Gastrocnemius medialis (tissue), 4 donors: ENCODE data around the gene MAML3. TPM values are rescaled to one million over a fixed set of nuclear protein-coding genes. Genes with fewer than 3 reads are reported as not detected.
A peak's percentile ranks its signal among the peaks of the same experiment; 100 is the strongest.

Experiments used
- ATAC-seq, 2 donors: fragments of 150-250 bp; one replicate each; pipeline ENCODE4 v1.9.1; 2016
- DNase-seq, 2 donors: peaks; one replicate each; pipeline ENCODE4 v3.0.0-alpha.2; 2019
- H3K27ac ChIP-seq, 4 donors: fragments of 200-600 bp; sonication (generic); 1 replicate in 1 of 4; 2 replicates in 3 of 4; pipeline ENCODE4 v1.5.1; 2016 to 2018; ENCODE audit warnings: mild to moderate bottlenecking in 2 of 4, moderate library complexity in 1 of 4
- H3K27me3 ChIP-seq, 3 donors: fragments of 200-600 bp; sonication (generic) in 2 of 3; 1 replicate in 1 of 3; 2 replicates in 2 of 3; pipeline versions ENCODE4 v1.5.1 to v1.6.0; 2016 to 2019; ENCODE audit warnings: mild to moderate bottlenecking in 1 of 3, moderate library complexity in 1 of 3
- H3K36me3 ChIP-seq, 2 donors: fragments of 200-600 bp; sonication (generic) in 1 of 2; one replicate each; pipeline ENCODE4 v1.5.1; 2017 to 2018
- H3K4me1 ChIP-seq, 2 donors: fragments of 200-600 bp; sonication (generic) in 1 of 2; one replicate each; pipeline ENCODE4 v1.5.1; 2016 to 2017; ENCODE audit warnings: mild to moderate bottlenecking in 2 of 2
- H3K4me3 ChIP-seq, 4 donors: fragments of 200-600 bp; sonication (generic) in 3 of 4; 1 replicate in 1 of 4; 2 replicates in 3 of 4; pipeline ENCODE4 v1.5.1; 2016 to 2019; ENCODE audit warnings: mild to moderate bottlenecking in 2 of 4
- H3K9me3 ChIP-seq, 3 donors: fragments of 200-600 bp; sonication (generic) in 2 of 3; 1 replicate in 1 of 3; 2 replicates in 2 of 3; pipeline ENCODE4 v1.5.1; 2016 to 2019
- POLR2A ChIP-seq, 2 donors: fragments of 450-650 bp; IDR thresholded peaks; one replicate each; pipeline ENCODE4 v1.6.1; 2017; ENCODE audit warnings: antibody characterized with exemption in 2 of 2, mild to moderate bottlenecking in 2 of 2, moderate library complexity in 2 of 2
- in situ Hi-C, 4 donors: fragments of 200-750 bp; cut with MboI; loops; one replicate each; pipeline versions ENCODE4 v1.15.0 to v1.8.0; 2017; ENCODE audit warnings: low sequenced_read_pairs in 4 of 4
- intact Hi-C: fragments of 100-400 bp; cut with DNase I; formaldehyde crosslinking; loops from one replicate; pipeline ENCODE4 v1.15.1; 2023; ENCODE audit warnings: low total_unique reads
- total RNA-seq, 4 donors: library from RNA; depleted of rRNA; stranded (reverse); fragments of >200 nt; gene quantifications; one replicate each; pipeline versions ENCODE4 v1.1.0 to v1.2.3, GENCODE V29; 2016
- TF ChIP-seq, protein P1 (sequence below), 5 experiments: fragments of 450-650 bp in 3 of 5; fragments of 200-600 bp in 2 of 5; sonication (generic) in 2 of 5; IDR thresholded peaks in 4 of 5; conservative IDR thresholded peaks in 1 of 5; 1 replicate in 4 of 5; 2 replicates in 1 of 5; pipeline ENCODE4 v1.5.1; 2016 to 2019; ENCODE audit warnings: antibody characterized with exemption in 5 of 5, mild to moderate bottlenecking in 3 of 5, moderate library complexity in 3 of 5

The MAML3 gene
- total RNA-seq, 4 donors from 2014 or later: 0.98 to 1.5 (median 1.4) TPM

DNA sequence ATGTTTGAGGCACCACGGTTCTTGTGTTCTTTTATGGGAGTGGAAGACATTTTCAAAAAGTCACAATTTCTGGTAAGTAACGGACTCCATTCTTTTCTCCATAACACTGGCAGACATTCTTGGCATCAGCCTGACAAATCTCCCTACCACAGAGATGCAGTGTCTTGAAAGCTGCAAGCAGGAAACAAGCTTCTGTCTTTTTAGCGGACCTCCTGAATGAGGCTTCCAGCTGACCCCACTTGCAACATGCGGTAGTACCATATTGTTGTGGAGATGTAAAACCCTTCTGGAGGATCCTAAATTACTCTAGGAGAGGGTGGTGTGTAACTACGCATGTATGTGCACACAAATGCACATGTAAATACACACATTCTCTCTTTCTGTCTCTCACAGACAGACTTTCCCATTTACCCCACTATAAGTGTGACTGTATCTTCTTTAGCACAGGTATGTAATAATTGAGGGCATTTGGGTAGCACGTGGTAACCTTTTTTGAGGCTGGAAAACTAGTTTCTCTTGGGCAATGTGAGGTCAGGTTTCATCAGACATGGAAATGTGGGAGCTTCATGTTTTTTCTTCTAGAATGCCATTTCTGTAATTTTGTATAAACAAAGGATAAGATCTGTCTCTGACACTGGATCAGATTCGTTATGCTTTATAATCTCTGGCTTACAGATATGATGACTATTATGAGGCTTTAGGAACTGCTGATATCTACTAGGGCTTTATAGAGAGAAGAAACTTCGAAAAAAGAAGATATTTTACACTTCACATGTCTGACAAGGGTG, 358.3 kb downstream of the MAML3 start:
- Histone ChIP-seq H3K4me3 (no peak overlapping the region), H3K27ac (no peak overlapping the region), H3K27me3 (no peaks in the 10 kb centered on the region), H3K4me1 (peaks cover 7 to 11% of the 10 kb centered on the region in 2 donors), H3K9me3 (no peaks in the 10 kb centered on the region), H3K36me3 (no peaks in the 10 kb centered on the region)
- intact Hi-C loops (no loop called here), in situ Hi-C loops (no loop called here)
- ATAC-seq: no peak
- no peak for DNase-seq
- TF ChIP-seq POLR2A (IDR thresholded peaks at IDR 0.05): no peak
- TF ChIP-seq, protein P1, sequence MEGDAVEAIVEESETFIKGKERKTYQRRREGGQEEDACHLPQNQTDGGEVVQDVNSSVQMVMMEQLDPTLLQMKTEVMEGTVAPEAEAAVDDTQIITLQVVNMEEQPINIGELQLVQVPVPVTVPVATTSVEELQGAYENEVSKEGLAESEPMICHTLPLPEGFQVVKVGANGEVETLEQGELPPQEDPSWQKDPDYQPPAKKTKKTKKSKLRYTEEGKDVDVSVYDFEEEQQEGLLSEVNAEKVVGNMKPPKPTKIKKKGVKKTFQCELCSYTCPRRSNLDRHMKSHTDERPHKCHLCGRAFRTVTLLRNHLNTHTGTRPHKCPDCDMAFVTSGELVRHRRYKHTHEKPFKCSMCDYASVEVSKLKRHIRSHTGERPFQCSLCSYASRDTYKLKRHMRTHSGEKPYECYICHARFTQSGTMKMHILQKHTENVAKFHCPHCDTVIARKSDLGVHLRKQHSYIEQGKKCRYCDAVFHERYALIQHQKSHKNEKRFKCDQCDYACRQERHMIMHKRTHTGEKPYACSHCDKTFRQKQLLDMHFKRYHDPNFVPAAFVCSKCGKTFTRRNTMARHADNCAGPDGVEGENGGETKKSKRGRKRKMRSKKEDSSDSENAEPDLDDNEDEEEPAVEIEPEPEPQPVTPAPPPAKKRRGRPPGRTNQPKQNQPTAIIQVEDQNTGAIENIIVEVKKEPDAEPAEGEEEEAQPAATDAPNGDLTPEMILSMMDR (IDR thresholded peaks at IDR 0.05 in 4 of 5, conservative IDR thresholded peaks at IDR 0.05 in 1 of 5): no peak

GRCh38 chr4:139794158-139794954, 359.6 kb downstream of the MAML3 start:
- Histone ChIP-seq H3K4me1 (peaks cover 7 to 11% of the 10 kb centered on the region in 2 donors), H3K36me3 (no peaks in the 10 kb centered on the region), H3K4me3 (no peak overlapping the region), H3K27ac (no peak overlapping the region), H3K27me3 (no peaks in the 10 kb centered on the region), H3K9me3 (no peaks in the 10 kb centered on the region)
- in situ Hi-C loops: no loop called here
- intact Hi-C loops: no loop called here
- TF ChIP-seq, protein P1 (IDR thresholded peaks at IDR 0.05 in 4 of 5, conservative IDR thresholded peaks at IDR 0.05 in 1 of 5): no peak
- no peak for TF ChIP-seq POLR2A (IDR thresholded peaks at IDR 0.05)
- ATAC-seq (peak in 1 of 2 donors; percentile 30), DNase-seq (no peak)

- ATAC-seq (peak in 1 of 2 donors; percentile 83), DNase-seq (no peak)
- intact Hi-C loops (no loop called here), in situ Hi-C loops (no loop called here)
- no peak for TF ChIP-seq POLR2A (IDR thresholded peaks at IDR 0.05)
- TF ChIP-seq, protein P1 (IDR thresholded peaks at IDR 0.05 in 4 of 5, conservative IDR thresholded peaks at IDR 0.05 in 1 of 5): no peak
- H3K9me3 ChIP-seq: no peaks in the 10 kb centered on the region
- no peak overlapping the region for H3K27ac ChIP-seq
- peaks cover 7 to 11% of the 10 kb centered on the region in 2 donors for H3K4me1 ChIP-seq
- H3K36me3 ChIP-seq: no peaks in the 10 kb centered on the region
- H3K27me3 ChIP-seq: no peaks in the 10 kb centered on the region
- H3K4me3 ChIP-seq: no peak overlapping the region
These were observed 362.3 kb downstream of the MAML3 start for GRCh38 chr4:139791681-139792080.

DNA sequence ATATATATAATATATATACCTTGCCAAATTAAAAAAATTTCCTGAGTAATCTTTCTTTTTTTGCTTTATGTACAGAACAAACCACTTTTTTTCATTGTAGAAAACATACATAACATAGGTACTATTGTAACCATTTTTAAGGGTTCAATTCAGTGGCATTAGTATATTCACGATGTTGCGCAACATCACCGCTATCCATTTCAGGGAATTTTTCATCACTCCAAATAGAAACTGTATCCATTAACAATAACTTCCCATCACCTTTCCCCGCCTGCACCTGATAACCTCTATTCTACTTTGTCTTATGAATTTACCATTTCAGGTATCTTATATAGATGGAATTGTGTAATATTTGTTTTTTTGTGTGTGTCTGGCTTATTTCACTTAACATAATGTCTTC, 363.7 kb downstream of the MAML3 start:
- no peak for ATAC-seq
- H3K27ac ChIP-seq: no peak overlapping the region
- DNase-seq: no peak
- H3K27me3 ChIP-seq: no peaks in the 10 kb centered on the region
- peaks cover 7 to 11% of the 10 kb centered on the region in 2 donors for H3K4me1 ChIP-seq
- TF ChIP-seq, protein P1 (IDR thresholded peaks at IDR 0.05 in 4 of 5, conservative IDR thresholded peaks at IDR 0.05 in 1 of 5): no peak
- no peak for TF ChIP-seq POLR2A (IDR thresholded peaks at IDR 0.05)
- intact Hi-C loops (no loop called here), in situ Hi-C loops (no loop called here)
- H3K9me3 ChIP-seq: no peaks in the 10 kb centered on the region
- no peaks in the 10 kb centered on the region for H3K36me3 ChIP-seq
- H3K4me3 ChIP-seq: no peak overlapping the region
